H1 (cell line): ENCODE measurements around the gene SLC35D3. TPM values are rescaled to one million over a fixed set of nuclear protein-coding genes. Genes with fewer than 3 reads are reported as not detected.

Experiments
- CTCF ChIA-PET: fragments of 300-600 bp; sonication (Branson Sonifier 250); formaldehyde crosslinking; loops from one replicate; lab custom pipeline; 2021; ENCODE audit not compliant: partially characterized antibody; lab: Charles Lee
- POLR2A ChIA-PET: fragments of 300-600 bp; sonication (Branson Sonifier 250); formaldehyde crosslinking; loops from one replicate; lab custom pipeline; 2021; ENCODE audit warnings: inconsistent platforms; ENCODE audit not compliant: partially characterized antibody; lab: Charles Lee
- DNase-seq, 2 experiments: peaks; one replicate each; pipeline versions ENCODE4 v3.0.0 to v3.0.0-alpha.2; 2010 to 2022; ENCODE audit warnings: low spot score in 2 of 2, low read depth in 1 of 2, mixed read lengths in 1 of 2
- FAIRE-seq: peaks from 2 replicates; lab custom pipeline; 2011; peaks lifted over from hg19 to GRCh38; lab: Jason Lieb, UNC
- H2AFZ ChIP-seq: 2 replicates; pipeline ENCODE4 v1.8.1; 2012; ENCODE audit warnings: low read length, inconsistent platforms
- H2AK5ac ChIP-seq: 2 replicates; pipeline ENCODE4 v1.6.1; 2013; ENCODE audit warnings: low read depth, low read length
- H2BK120ac ChIP-seq: replicated peaks from 2 replicates; pipeline ENCODE3; 2013; ENCODE audit warnings: low read depth, low read length, inconsistent platforms
- H2BK12ac ChIP-seq: 2 replicates; pipeline ENCODE4 v1.6.1; 2013; ENCODE audit warnings: low read depth, low read length
- H2BK15ac ChIP-seq: 2 replicates; pipeline ENCODE4 v1.6.1; 2013; ENCODE audit warnings: low read length
- H2BK20ac ChIP-seq: 2 replicates; pipeline ENCODE4 v1.6.1; 2013; ENCODE audit warnings: low read length
- H2BK5ac ChIP-seq: 2 replicates; pipeline ENCODE4 v1.6.1; 2013; ENCODE audit warnings: low read depth, low read length
- H3K14ac ChIP-seq: 2 replicates; pipeline ENCODE4 v1.6.1; 2013; ENCODE audit warnings: inconsistent platforms; ENCODE audit not compliant: insufficient read length
- H3K18ac ChIP-seq: 2 replicates; pipeline ENCODE4 v1.6.1; 2013; ENCODE audit warnings: low read length; ENCODE audit errors: extremely low read depth
- H3K23ac ChIP-seq: 2 replicates; pipeline ENCODE4 v1.6.1; 2013; ENCODE audit warnings: inconsistent platforms; ENCODE audit not compliant: insufficient read length
- H3K23me2 ChIP-seq: 2 replicates; pipeline ENCODE4 v1.6.1; 2013; ENCODE audit warnings: low read depth, low read length
- H3K27ac ChIP-seq: 2 replicates; pipeline ENCODE4 v1.6.1; 2011; ENCODE audit warnings: low read depth, low read length, inconsistent platforms
- H3K27me3 ChIP-seq, 4 experiments: replicated peaks in 1 of 4; 1 replicate in 1 of 4; 2 replicates in 3 of 4; pipeline versions ENCODE4 v1.6.1 to v1.8.1; 2011 to 2013; ENCODE audit warnings: low read length in 3 of 4, mild to moderate bottlenecking in 3 of 4, inconsistent platforms in 2 of 4, mixed read lengths in 2 of 4, moderate library complexity in 1 of 4; ENCODE audit not compliant: control insufficient read depth in 3 of 4, insufficient read depth in 3 of 4; ENCODE audit errors: extremely low read depth in 1 of 4
- H3K36me3 ChIP-seq, 4 experiments: 2 replicates each; pipeline versions ENCODE4 v1.6.1 to v1.8.1; 2011 to 2013; ENCODE audit warnings: mild to moderate bottlenecking in 4 of 4, low read length in 3 of 4, moderate library complexity in 2 of 4, control low read depth in 1 of 4, inconsistent platforms in 1 of 4; ENCODE audit not compliant: insufficient read depth in 4 of 4, control insufficient read depth in 2 of 4
- H3K4ac ChIP-seq: replicated peaks from 2 replicates; pipeline ENCODE3; 2013; ENCODE audit warnings: low read length, low read depth, mixed read lengths, inconsistent platforms; ENCODE audit not compliant: insufficient read length
- H3K4me1 ChIP-seq, 4 experiments: replicated peaks in 1 of 4; 1 replicate in 1 of 4; 2 replicates in 3 of 4; pipeline versions ENCODE4 v1.6.1 to v1.8.1; 2011 to 2013; ENCODE audit warnings: low read length in 3 of 4, inconsistent platforms in 2 of 4, mixed read lengths in 1 of 4; ENCODE audit not compliant: insufficient read depth in 4 of 4, control insufficient read depth in 3 of 4
- H3K4me2 ChIP-seq, 2 experiments: 2 replicates each; pipeline versions ENCODE4 v1.6.1 to v1.8.1; 2011 to 2013; ENCODE audit warnings: low read depth in 2 of 2, low read length in 2 of 2, control low read depth in 1 of 2, inconsistent platforms in 1 of 2, mild to moderate bottlenecking in 1 of 2; ENCODE audit not compliant: insufficient read depth in 1 of 2
- H3K4me3 ChIP-seq, 4 experiments: fragments of 200-600, 300-600 bp in 1 of 4; sonication (generic), shearing (Covaris generic), sonication (Bioruptor Twin) in 1 of 4; 2 replicates each; pipeline versions ENCODE4 v1.5.1 to v1.8.1; 2011 to 2016; ENCODE audit warnings: low read length in 4 of 4, low read depth in 3 of 4, control low read depth in 2 of 4, inconsistent platforms in 2 of 4, mild to moderate bottlenecking in 2 of 4, mixed read lengths in 1 of 4, moderate library complexity in 1 of 4; ENCODE audit not compliant: insufficient read depth in 2 of 4; ENCODE audit errors: extremely low read depth in 1 of 4
- H3K56ac ChIP-seq: replicated peaks from 2 replicates; pipeline ENCODE3; 2013; ENCODE audit warnings: low read depth, mild to moderate bottlenecking, mixed read lengths, low read length, inconsistent platforms; ENCODE audit not compliant: insufficient read length
- H3K79me1 ChIP-seq: 2 replicates; pipeline ENCODE4 v1.6.1; 2013; ENCODE audit warnings: low read depth, low read length, control low read depth
- H3K79me2 ChIP-seq, 2 experiments: 2 replicates each; pipeline versions ENCODE4 v1.6.1 to v1.8.1; 2012 to 2013; ENCODE audit warnings: low read length in 2 of 2, mild to moderate bottlenecking in 2 of 2, inconsistent platforms in 1 of 2; ENCODE audit not compliant: insufficient read depth in 2 of 2, control insufficient read depth in 1 of 2
- H3K9ac ChIP-seq, 4 experiments: replicated peaks in 1 of 4; 1 replicate in 1 of 4; 2 replicates in 3 of 4; pipeline versions ENCODE4 v1.6.1 to v1.8.1; 2011 to 2013; ENCODE audit warnings: low read depth in 3 of 4, low read length in 3 of 4, control low read depth in 2 of 4, mild to moderate bottlenecking in 2 of 4, moderate library complexity in 2 of 4, inconsistent platforms in 1 of 4; ENCODE audit errors: extremely low read depth in 1 of 4
- H3K9me3 ChIP-seq, 2 experiments: 2 replicates each; pipeline versions ENCODE4 v1.6.1 to v1.8.1; 2012 to 2013; ENCODE audit warnings: mild to moderate bottlenecking in 2 of 2, moderate library complexity in 2 of 2, control low read depth in 1 of 2, inconsistent platforms in 1 of 2, low read depth in 1 of 2, low read length in 1 of 2, mixed read lengths in 1 of 2; ENCODE audit not compliant: insufficient read depth in 2 of 2
- H4K20me1 ChIP-seq, 2 experiments: replicated peaks in 1 of 2; 2 replicates each; pipeline versions ENCODE3 to v1.8.1; 2011 to 2013; ENCODE audit warnings: inconsistent platforms in 2 of 2, low read length in 2 of 2, mild to moderate bottlenecking in 1 of 2; ENCODE audit not compliant: insufficient read depth in 2 of 2, control insufficient read depth in 1 of 2
- H4K5ac ChIP-seq: 2 replicates; pipeline ENCODE4 v1.6.1; 2013; ENCODE audit warnings: low read length, low read depth, mixed read lengths, inconsistent platforms; ENCODE audit not compliant: insufficient read length
- H4K8ac ChIP-seq: 2 replicates; pipeline ENCODE4 v1.8.0; 2013; ENCODE audit warnings: mild to moderate bottlenecking, moderate library complexity, low read length, inconsistent platforms; ENCODE audit not compliant: insufficient read depth; ENCODE audit errors: extremely low read depth
- H4K91ac ChIP-seq: replicated peaks from 2 replicates; pipeline ENCODE3; 2013; ENCODE audit warnings: low read length, mixed read lengths, inconsistent platforms; ENCODE audit not compliant: insufficient read length
- ASH2L ChIP-seq: fragments of 200-600, 300-600 bp; sonication (generic); IDR thresholded peaks from one replicate; pipeline ENCODE4 v1.7.1; 2017; ENCODE audit warnings: low read length
- BACH1 ChIP-seq: IDR thresholded peaks from 2 replicates; pipeline ENCODE4 v1.6.1; 2012; ENCODE audit warnings: low read length, improper control_type of control experiment
- POLR2A ChIP-seq, 2 experiments: IDR thresholded peaks; 1 replicate in 1 of 2; 2 replicates in 1 of 2; pipeline ENCODE4 v1.6.1; 2011; ENCODE audit warnings: low read depth in 2 of 2, low read length in 2 of 2, mild to moderate bottlenecking in 2 of 2; ENCODE audit errors: control extremely low read depth in 1 of 2
- RNF2 ChIP-seq: fragments of 200-900, 300-1000 bp; sonication (generic); IDR thresholded peaks from 2 replicates; pipeline ENCODE4 v1.7.1; 2016; ENCODE audit warnings: borderline replicate concordance, low read depth, mild to moderate bottlenecking, antibody characterized with exemption, low read length; ENCODE audit not compliant: poor library complexity, severe bottlenecking; ENCODE audit errors: missing control alignments
- SP2 ChIP-seq: IDR thresholded peaks from 2 replicates; pipeline ENCODE4 v1.6.1; 2012; ENCODE audit warnings: mild to moderate bottlenecking, low read length, inconsistent platforms
- WGBS, 2 experiments: shearing (Covaris generic) in 1 of 2; methylation state at CpG; one replicate each; pipeline versions ENCODE4 v1.1.6 to v1.1.7; 2013 to 2015; ENCODE audit warnings: low lambda C conversion rate in 2 of 2, mixed read lengths in 2 of 2, inconsistent platforms in 1 of 2, low coverage in 1 of 2, missing lambda C conversion rate in 1 of 2; ENCODE audit not compliant: insufficient replicate concordance in 2 of 2, insufficient coverage in 1 of 2, insufficient read length in 1 of 2; ENCODE audit errors: extremely low coverage in 1 of 2, missing lambda C conversion rate in 1 of 2; 5-methylcytosine and 5-hydroxymethylcytosine counted together
- polyA plus RNA-seq, 7 experiments: library from polyadenylated mRNA; depleted of rRNA in 3 of 7; stranded (reverse) in 5 of 7; unstranded in 2 of 7; fragments of >200 nt in 5 of 7; fragments of 200-250 nt in 2 of 7; gene quantifications; 1 replicate in 5 of 7; 2 replicates in 1 of 7; 4 replicates in 1 of 7; pipeline versions ENCODE4 v1.2.1 to v1.2.3, GENCODE V29; 2011 to 2013; ENCODE audit warnings: missing spikeins in 2 of 7, mixed read lengths in 2 of 7
- total RNA-seq: library from RNA; stranded (reverse); fragmentation: NEBNext Ultra II Directional; extraction: Animal tissue kit (Norgen Biotek cat#: 25700); gene quantifications from 2 replicates; pipeline ENCODE4 v1.2.1, GENCODE V29; 2021

SLC35D3 gene
- total and polyA plus RNA-seq, 2 of the 8 experiments (the other 6 are each of a cell fraction or from before 2014, with no cell fraction given): 0.27 to 0.39 TPM

- POLR2A ChIA-PET: interaction anchor here (1.3 kb wide), 1 partner anchor 12 kb away, joined by 5 read pairs; no protein-coding TSS in a partner anchor
- no peak overlapping the region for H4K5ac ChIP-seq
- no peak overlapping the region for H3K23ac ChIP-seq
These were observed 46.7 kb downstream of the SLC35D3 start for GRCh38 chr6:136968837-136969236.

More at GRCh38 chr6:136968837-136969236, 46.7 kb downstream of the SLC35D3 start:
- Histone ChIP-seq H3K27me3 (no peaks in the 10 kb centered on the region), H3K56ac (no peak overlapping the region), H2BK5ac (no peak overlapping the region), H3K9ac (no peak overlapping the region), H2BK120ac (no peak overlapping the region), H3K4me2 (no peak overlapping the region), H3K36me3 (no peaks in the 10 kb centered on the region), H2AK5ac (no peak overlapping the region), H3K9me3 (no peaks in the 10 kb centered on the region), H3K14ac (no peak overlapping the region), H2BK20ac (0 out of 2 replicates have a peak overlapping the region, but pooled peaks have one; percentile 75), H3K18ac (no peak overlapping the region), H3K79me2 (no peaks in the 10 kb centered on the region), H3K23me2 (no peaks in the 10 kb centered on the region), H2AFZ (no peak overlapping the region), H4K20me1 (no peaks in the 10 kb centered on the region), H2BK12ac (no peak overlapping the region; the same call in 1 of the 2 replicates), H3K27ac (no peak overlapping the region), H3K4me3 (no peak overlapping the region), H3K79me1 (no peaks in the 10 kb centered on the region), H2BK15ac (0 out of 2 replicates have a peak overlapping the region, but pooled peaks have one; percentile 13), H3K4me1 (no peaks in the 10 kb centered on the region), H4K91ac (no peak overlapping the region), H4K8ac (no peak overlapping the region), H3K4ac (no peak overlapping the region)
- CTCF ChIA-PET: interaction anchor here (0.6 to 5.9 kb wide), 22 partner anchors 8 to 574 kb away, joined by 3 to 69 read pairs (median 4); no protein-coding TSS in a partner anchor
- no peak for TF ChIP-seq RNF2
- no peak for TF ChIP-seq BACH1
- TF ChIP-seq ASH2L: no peak
- no peak for TF ChIP-seq SP2
- TF ChIP-seq POLR2A (IDR thresholded peaks at IDR 0.05; ENCODE audit: control extremely low read depth in 1 of 2, low read depth in 2 of 2, low read length in 2 of 2): no peak
- no peak for FAIRE-seq
- WGBS, 2 experiments: 89% methylated on average over 7 of the region's 7 CpGs; no CpG with 5 or more reads in 1 of the 2 experiments
- DNase-seq: no peak
